WTC11 (cell line): ENCODE measurements around the gene IL16. TPM values are rescaled to one million over a fixed set of nuclear protein-coding genes. Genes with fewer than 3 reads are reported as not detected.

Experiments
- ATAC-seq: fragments of 200-7000 bp; cut with Tn5 transposase; 2 replicates; pipeline ENCODE4 v1.10.0; 2021; ENCODE audit warnings: mild to moderate bottlenecking, moderate library complexity
- CTCF ChIA-PET: fragments of 300-600 bp; sonication (Branson Sonifier 250); formaldehyde crosslinking; loops from one replicate; lab custom pipeline; 2021; ENCODE audit warnings: antibody characterized with exemption; lab: Charles Lee
- POLR2A ChIA-PET: fragments of 350-600 bp; sonication (Branson Sonifier 250); formaldehyde crosslinking; loops from one replicate; lab custom pipeline; 2021; ENCODE audit warnings: antibody characterized with exemption; lab: Charles Lee
- DNase-seq: peaks from one replicate; pipeline ENCODE4 v3.0.0; 2021; ENCODE audit warnings: low spot score
- H3K27ac Mint-ChIP-seq: 2 replicates; pipeline ENCODE4 v1.8.0; 2021; ENCODE audit warnings: mixed read lengths
- H3K27me3 Mint-ChIP-seq: 2 replicates; pipeline ENCODE4 v1.8.0; 2021; ENCODE audit warnings: low read depth, mild to moderate bottlenecking, moderate library complexity, mixed read lengths
- H3K36me3 Mint-ChIP-seq: 2 replicates; pipeline ENCODE4 v1.8.0; 2021; ENCODE audit warnings: mixed read lengths
- H3K4me1 Mint-ChIP-seq: 2 replicates; pipeline ENCODE4 v1.8.0; 2022; ENCODE audit warnings: mixed read lengths
- H3K4me3 Mint-ChIP-seq: 2 replicates; pipeline ENCODE4 v1.8.0; 2021; ENCODE audit warnings: mild to moderate bottlenecking, moderate library complexity, mixed read lengths
- H3K9me3 Mint-ChIP-seq: 2 replicates; pipeline ENCODE4 v1.8.0; 2021; ENCODE audit warnings: mixed read lengths
- CREB1 ChIP-seq: sonication (generic); formaldehyde crosslinking; IDR thresholded peaks from 2 replicates; pipeline ENCODE4 v1.8.0; 2023; ENCODE audit warnings: mild to moderate bottlenecking, missing genetic modification reagents
- CREM ChIP-seq: sonication (generic); formaldehyde crosslinking; IDR thresholded peaks from 2 replicates; pipeline ENCODE4 v1.8.1; 2022; ENCODE audit warnings: mild to moderate bottlenecking, missing genetic modification reagents, moderate library complexity
- ELF4 ChIP-seq: sonication (generic); formaldehyde crosslinking; IDR thresholded peaks from 2 replicates; pipeline ENCODE4 v1.8.1; 2022; ENCODE audit warnings: low read depth, mild to moderate bottlenecking, moderate library complexity, missing genetic modification reagents
- ESRRA ChIP-seq: sonication (generic); formaldehyde crosslinking; IDR thresholded peaks from 2 replicates; pipeline ENCODE4 v1.8.1; 2022; ENCODE audit warnings: mild to moderate bottlenecking, missing genetic modification reagents, borderline replicate concordance
- HMGA2 ChIP-seq: fragments of 250-450 bp; sonication (Bioruptor Pico); IDR thresholded peaks from 2 replicates; pipeline ENCODE4 v1.4.0; 2021; ENCODE audit warnings: mild to moderate bottlenecking, moderate library complexity
- PRRX2 ChIP-seq: fragments of 250-450 bp; sonication (Bioruptor Pico); IDR thresholded peaks from 2 replicates; pipeline ENCODE4 v1.8.0; 2021; ENCODE audit warnings: mild to moderate bottlenecking
- RELA ChIP-seq: sonication (generic); formaldehyde crosslinking; IDR thresholded peaks from 2 replicates; pipeline ENCODE4 v1.8.1; 2022; ENCODE audit warnings: missing genetic modification reagents, mild to moderate bottlenecking, borderline replicate concordance
- SMAD3 ChIP-seq: sonication (generic); formaldehyde crosslinking; IDR thresholded peaks from 2 replicates; pipeline ENCODE4 v1.8.0; 2022; ENCODE audit warnings: missing genetic modification reagents, mild to moderate bottlenecking, borderline replicate concordance
- SOX15 ChIP-seq: fragments of 250-450 bp; sonication (Bioruptor Pico); IDR thresholded peaks from 2 replicates; pipeline ENCODE4 v1.9.0; 2021; ENCODE audit warnings: mild to moderate bottlenecking
- SP1 ChIP-seq: sonication (generic); formaldehyde crosslinking; conservative IDR thresholded peaks from 2 replicates; pipeline ENCODE4 v1.8.1; 2022; ENCODE audit warnings: missing genetic modification reagents
- TEAD1 ChIP-seq: sonication (generic); formaldehyde crosslinking; IDR thresholded peaks from 2 replicates; pipeline ENCODE4 v1.8.0; 2022; ENCODE audit warnings: mild to moderate bottlenecking, missing genetic modification reagents
- TP53 ChIP-seq: sonication (generic); formaldehyde crosslinking; IDR thresholded peaks from 2 replicates; pipeline ENCODE4 v1.8.1; 2023; ENCODE audit warnings: mild to moderate bottlenecking, missing genetic modification reagents
- ZNF138 ChIP-seq: sonication (generic); formaldehyde crosslinking; conservative IDR thresholded peaks from 2 replicates; pipeline ENCODE4 v1.8.1; 2022; ENCODE audit warnings: mild to moderate bottlenecking, moderate library complexity, missing genetic modification reagents
- ZNF232 ChIP-seq: sonication (generic); formaldehyde crosslinking; IDR thresholded peaks from 2 replicates; pipeline ENCODE4 v1.8.0; 2022; ENCODE audit warnings: mild to moderate bottlenecking, missing genetic modification reagents
- ZNF317 ChIP-seq: sonication (generic); formaldehyde crosslinking; IDR thresholded peaks from 2 replicates; pipeline ENCODE4 v1.8.1; 2023; ENCODE audit warnings: low read depth, mild to moderate bottlenecking, moderate library complexity, missing genetic modification reagents, borderline replicate concordance
- ZNF416 ChIP-seq: fragments of 250-450 bp; sonication (Bioruptor Pico); IDR thresholded peaks from 2 replicates; pipeline ENCODE4 v1.9.0; 2021; ENCODE audit warnings: mild to moderate bottlenecking, inconsistent platforms
- total RNA-seq: library from RNA; stranded (reverse); gene quantifications from 3 replicates; pipeline ENCODE4 v1.2.3, GENCODE V29; 2021
- TF ChIP-seq, protein P1 (sequence below): sonication (generic); formaldehyde crosslinking; IDR thresholded peaks from 2 replicates; pipeline ENCODE4 v1.8.1; 2022; ENCODE audit warnings: mild to moderate bottlenecking, moderate library complexity, missing genetic modification reagents
- TF ChIP-seq, protein P2 (sequence below): fragments of 250-450 bp; sonication (Bioruptor Pico); IDR thresholded peaks from 2 replicates; pipeline ENCODE4 v1.9.0; 2021; ENCODE audit warnings: mild to moderate bottlenecking
- TF ChIP-seq, protein P3 (sequence below): fragments of 250-450 bp; sonication (Bioruptor Pico); IDR thresholded peaks from 2 replicates; pipeline ENCODE4 v1.9.0; 2021; ENCODE audit warnings: mild to moderate bottlenecking
- TF ChIP-seq, protein P4 (sequence below): sonication (generic); formaldehyde crosslinking; IDR thresholded peaks from 2 replicates; pipeline ENCODE4 v1.8.0; 2022; ENCODE audit warnings: missing genetic modification reagents
- TF ChIP-seq, protein P5 (sequence below): sonication (generic); formaldehyde crosslinking; IDR thresholded peaks from 2 replicates; pipeline ENCODE4 v1.8.1; 2022; ENCODE audit warnings: low read depth, missing genetic modification reagents, borderline replicate concordance

Gene IL16
- total RNA-seq, 1 experiment from 2014 or later: 0.61 TPM

DNA sequence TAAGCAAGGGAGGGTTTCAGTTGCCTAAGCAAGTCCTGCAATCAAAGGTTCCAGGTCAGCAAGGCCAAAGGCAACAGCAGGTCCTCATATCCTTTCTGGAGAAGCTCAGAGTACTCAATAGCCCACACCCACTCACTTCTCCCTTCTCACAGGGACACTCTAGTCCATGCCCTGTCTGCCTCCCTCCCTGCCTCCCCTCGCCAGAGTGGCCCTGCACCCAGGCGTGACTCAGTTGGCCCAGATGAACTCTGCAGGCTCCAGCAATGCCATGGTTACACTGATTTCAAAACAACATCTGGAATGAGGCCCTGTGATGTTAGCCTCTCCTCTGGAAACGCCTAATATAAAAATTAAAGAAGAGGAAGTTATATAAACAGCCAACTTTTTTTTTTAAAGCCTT lies 32.9 kb downstream of the IL16 start:
- Mint-ChIP-seq H3K36me3 (no peaks in the 10 kb centered on the region), H3K4me1 (peaks cover 18% of the 10 kb centered on the region), H3K4me3 (no peak overlapping the region), H3K27me3 (no peaks in the 10 kb centered on the region; the same call in 1 of the 2 replicates), H3K27ac (no peak overlapping the region), H3K9me3 (no peaks in the 10 kb centered on the region)
- CTCF ChIA-PET: interaction anchor here (0.6 to 3.1 kb wide), 3 partner anchors 9 to 73 kb away, joined by 3 to 14 read pairs (median 4); no protein-coding TSS in a partner anchor
- DNase-seq (no peak), ATAC-seq (no peak)
- TF ChIP-seq, protein P1, sequence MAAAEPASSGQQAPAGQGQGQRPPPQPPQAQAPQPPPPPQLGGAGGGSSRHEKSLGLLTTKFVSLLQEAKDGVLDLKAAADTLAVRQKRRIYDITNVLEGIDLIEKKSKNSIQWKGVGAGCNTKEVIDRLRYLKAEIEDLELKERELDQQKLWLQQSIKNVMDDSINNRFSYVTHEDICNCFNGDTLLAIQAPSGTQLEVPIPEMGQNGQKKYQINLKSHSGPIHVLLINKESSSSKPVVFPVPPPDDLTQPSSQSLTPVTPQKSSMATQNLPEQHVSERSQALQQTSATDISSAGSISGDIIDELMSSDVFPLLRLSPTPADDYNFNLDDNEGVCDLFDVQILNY (CRISPR knock-in tag): no peak
- no peak for TF ChIP-seq RELA (CRISPR knock-in tag)
- TF ChIP-seq TEAD1 (CRISPR knock-in tag): no peak
- TF ChIP-seq, protein P2, sequence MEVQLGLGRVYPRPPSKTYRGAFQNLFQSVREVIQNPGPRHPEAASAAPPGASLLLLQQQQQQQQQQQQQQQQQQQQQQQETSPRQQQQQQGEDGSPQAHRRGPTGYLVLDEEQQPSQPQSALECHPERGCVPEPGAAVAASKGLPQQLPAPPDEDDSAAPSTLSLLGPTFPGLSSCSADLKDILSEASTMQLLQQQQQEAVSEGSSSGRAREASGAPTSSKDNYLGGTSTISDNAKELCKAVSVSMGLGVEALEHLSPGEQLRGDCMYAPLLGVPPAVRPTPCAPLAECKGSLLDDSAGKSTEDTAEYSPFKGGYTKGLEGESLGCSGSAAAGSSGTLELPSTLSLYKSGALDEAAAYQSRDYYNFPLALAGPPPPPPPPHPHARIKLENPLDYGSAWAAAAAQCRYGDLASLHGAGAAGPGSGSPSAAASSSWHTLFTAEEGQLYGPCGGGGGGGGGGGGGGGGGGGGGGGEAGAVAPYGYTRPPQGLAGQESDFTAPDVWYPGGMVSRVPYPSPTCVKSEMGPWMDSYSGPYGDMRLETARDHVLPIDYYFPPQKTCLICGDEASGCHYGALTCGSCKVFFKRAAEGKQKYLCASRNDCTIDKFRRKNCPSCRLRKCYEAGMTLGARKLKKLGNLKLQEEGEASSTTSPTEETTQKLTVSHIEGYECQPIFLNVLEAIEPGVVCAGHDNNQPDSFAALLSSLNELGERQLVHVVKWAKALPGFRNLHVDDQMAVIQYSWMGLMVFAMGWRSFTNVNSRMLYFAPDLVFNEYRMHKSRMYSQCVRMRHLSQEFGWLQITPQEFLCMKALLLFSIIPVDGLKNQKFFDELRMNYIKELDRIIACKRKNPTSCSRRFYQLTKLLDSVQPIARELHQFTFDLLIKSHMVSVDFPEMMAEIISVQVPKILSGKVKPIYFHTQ (CRISPR knock-in tag): no peak
- TF ChIP-seq ZNF416 (CRISPR knock-in tag): no peak
- TF ChIP-seq ELF4 (CRISPR knock-in tag): no peak
- POLR2A ChIA-PET: no interaction called here

DNA sequence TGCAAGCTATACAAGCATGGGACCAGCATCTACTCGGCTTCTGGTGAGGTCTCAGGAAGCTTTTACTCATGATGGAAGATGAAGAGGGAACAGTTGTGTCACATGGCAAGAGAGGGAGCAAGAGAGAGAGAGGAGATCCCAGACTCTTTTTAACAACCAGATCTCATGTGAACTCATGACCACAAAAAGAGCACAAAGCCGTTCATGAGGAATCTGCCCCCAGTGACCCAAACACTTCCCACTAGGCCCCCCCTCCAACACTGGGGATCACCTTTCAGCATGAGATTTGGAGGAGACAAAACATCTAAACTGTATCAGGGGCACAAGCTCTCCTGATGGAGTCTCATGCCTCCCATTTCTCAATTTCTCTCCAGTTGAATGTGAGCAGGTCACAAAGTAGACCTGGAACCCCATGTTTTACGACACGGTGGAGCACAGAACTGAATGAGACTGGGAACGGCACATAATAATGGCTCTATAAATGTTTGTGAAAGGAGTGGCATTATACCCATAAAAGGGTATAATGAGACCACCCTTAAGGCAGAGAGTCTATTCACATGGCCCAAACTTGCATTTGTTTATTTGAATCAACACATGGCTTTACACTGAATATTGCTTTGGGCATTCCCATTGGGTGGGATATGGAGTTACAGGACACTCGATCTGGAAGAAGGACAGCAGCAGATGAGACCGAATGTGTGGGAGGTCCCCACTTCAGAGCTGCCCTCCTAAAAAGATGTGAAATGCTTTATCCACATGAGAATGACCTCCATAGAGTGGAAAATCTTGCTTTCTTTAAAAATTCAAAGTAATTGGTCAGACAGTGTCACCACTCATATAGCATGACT lies 38.8 kb downstream of the IL16 start:
- Mint-ChIP-seq H3K4me1 (peaks cover 13% of the 10 kb centered on the region), H3K36me3 (no peaks in the 10 kb centered on the region), H3K4me3 (no peak overlapping the region), H3K27me3 (no peaks in the 10 kb centered on the region), H3K9me3 (no peaks in the 10 kb centered on the region; the same call in 1 of the 2 replicates), H3K27ac (no peak overlapping the region)
- TF ChIP-seq CREB1 (CRISPR knock-in tag) (no peak), ZNF317 (CRISPR knock-in tag) (no peak), ZNF232 (no peak), ESRRA (CRISPR knock-in tag) (no peak), PRRX2 (CRISPR knock-in tag) (no peak), SOX15 (no peak), ZNF138 (no peak), TEAD1 (CRISPR knock-in tag) (no peak), SMAD3 (CRISPR knock-in tag) (no peak), TP53 (CRISPR knock-in tag) (no peak), CREM (CRISPR knock-in tag) (no peak), HMGA2 (CRISPR knock-in tag) (no peak), SP1 (CRISPR knock-in tag) (no peak)
- TF ChIP-seq, protein P2 (CRISPR knock-in tag): no peak
- TF ChIP-seq, protein P3, sequence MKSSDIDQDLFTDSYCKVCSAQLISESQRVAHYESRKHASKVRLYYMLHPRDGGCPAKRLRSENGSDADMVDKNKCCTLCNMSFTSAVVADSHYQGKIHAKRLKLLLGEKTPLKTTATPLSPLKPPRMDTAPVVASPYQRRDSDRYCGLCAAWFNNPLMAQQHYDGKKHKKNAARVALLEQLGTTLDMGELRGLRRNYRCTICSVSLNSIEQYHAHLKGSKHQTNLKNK (CRISPR knock-in tag): no peak
- TF ChIP-seq, protein P4, sequence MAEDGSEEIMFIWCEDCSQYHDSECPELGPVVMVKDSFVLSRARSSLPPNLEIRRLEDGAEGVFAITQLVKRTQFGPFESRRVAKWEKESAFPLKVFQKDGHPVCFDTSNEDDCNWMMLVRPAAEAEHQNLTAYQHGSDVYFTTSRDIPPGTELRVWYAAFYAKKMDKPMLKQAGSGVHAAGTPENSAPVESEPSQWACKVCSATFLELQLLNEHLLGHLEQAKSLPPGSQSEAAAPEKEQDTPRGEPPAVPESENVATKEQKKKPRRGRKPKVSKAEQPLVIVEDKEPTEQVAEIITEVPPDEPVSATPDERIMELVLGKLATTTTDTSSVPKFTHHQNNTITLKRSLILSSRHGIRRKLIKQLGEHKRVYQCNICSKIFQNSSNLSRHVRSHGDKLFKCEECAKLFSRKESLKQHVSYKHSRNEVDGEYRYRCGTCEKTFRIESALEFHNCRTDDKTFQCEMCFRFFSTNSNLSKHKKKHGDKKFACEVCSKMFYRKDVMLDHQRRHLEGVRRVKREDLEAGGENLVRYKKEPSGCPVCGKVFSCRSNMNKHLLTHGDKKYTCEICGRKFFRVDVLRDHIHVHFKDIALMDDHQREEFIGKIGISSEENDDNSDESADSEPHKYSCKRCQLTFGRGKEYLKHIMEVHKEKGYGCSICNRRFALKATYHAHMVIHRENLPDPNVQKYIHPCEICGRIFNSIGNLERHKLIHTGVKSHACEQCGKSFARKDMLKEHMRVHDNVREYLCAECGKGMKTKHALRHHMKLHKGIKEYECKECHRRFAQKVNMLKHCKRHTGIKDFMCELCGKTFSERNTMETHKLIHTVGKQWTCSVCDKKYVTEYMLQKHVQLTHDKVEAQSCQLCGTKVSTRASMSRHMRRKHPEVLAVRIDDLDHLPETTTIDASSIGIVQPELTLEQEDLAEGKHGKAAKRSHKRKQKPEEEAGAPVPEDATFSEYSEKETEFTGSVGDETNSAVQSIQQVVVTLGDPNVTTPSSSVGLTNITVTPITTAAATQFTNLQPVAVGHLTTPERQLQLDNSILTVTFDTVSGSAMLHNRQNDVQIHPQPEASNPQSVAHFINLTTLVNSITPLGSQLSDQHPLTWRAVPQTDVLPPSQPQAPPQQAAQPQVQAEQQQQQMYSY (CRISPR knock-in tag): no peak
- TF ChIP-seq, protein P5, sequence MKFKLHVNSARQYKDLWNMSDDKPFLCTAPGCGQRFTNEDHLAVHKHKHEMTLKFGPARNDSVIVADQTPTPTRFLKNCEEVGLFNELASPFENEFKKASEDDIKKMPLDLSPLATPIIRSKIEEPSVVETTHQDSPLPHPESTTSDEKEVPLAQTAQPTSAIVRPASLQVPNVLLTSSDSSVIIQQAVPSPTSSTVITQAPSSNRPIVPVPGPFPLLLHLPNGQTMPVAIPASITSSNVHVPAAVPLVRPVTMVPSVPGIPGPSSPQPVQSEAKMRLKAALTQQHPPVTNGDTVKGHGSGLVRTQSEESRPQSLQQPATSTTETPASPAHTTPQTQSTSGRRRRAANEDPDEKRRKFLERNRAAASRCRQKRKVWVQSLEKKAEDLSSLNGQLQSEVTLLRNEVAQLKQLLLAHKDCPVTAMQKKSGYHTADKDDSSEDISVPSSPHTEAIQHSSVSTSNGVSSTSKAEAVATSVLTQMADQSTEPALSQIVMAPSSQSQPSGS (CRISPR knock-in tag): no peak
- ChIA-PET CTCF (interaction anchor here (1.3 to 1.6 kb wide), 2 partner anchors 9 to 31 kb away, joined by 3 to 6 read pairs; no protein-coding TSS in a partner anchor), POLR2A (no interaction called here)
- DNase-seq: no peak
- ATAC-seq: no peak
